GM12874 (cell line): Measurements from ENCODE around the gene GPR39.

ENCODE experiments used
- TF ChIP-seq, protein P1 (sequence below): IDR thresholded peaks from 2 replicates; pipeline ENCODE4 v1.5.1; 2011; ENCODE audit warnings: low read depth, mild to moderate bottlenecking, control low read depth, low read length, moderate library complexity; ENCODE audit not compliant: insufficient read depth

GPR39 gene

DNA sequence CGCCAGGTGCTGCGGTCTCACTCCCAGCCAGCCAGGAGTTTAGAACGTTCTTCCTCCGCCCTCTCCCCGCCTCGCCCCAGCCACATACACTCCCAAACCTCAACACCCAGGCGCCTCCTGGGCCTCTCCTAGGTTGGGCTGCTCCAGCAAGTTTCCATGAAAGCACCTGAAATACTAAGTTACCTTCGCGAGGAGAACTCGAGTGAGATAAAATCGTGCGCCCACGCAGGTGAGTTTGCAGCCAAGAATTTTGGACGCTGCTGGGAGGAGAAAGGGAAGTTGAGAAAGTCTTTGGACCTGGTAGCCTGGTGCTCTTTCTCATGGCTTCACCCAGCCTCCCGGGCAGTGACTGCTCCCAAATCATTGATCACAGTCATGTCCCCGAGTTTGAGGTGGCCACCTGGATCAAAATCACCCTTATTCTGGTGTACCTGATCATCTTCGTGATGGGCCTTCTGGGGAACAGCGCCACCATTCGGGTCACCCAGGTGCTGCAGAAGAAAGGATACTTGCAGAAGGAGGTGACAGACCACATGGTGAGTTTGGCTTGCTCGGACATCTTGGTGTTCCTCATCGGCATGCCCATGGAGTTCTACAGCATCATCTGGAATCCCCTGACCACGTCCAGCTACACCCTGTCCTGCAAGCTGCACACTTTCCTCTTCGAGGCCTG, at the start of gene GPR39:
TSS of gene GPR39 (plus strand) at position 83 of the 673 bp plus-strand sequence.
- TF ChIP-seq, protein P1, sequence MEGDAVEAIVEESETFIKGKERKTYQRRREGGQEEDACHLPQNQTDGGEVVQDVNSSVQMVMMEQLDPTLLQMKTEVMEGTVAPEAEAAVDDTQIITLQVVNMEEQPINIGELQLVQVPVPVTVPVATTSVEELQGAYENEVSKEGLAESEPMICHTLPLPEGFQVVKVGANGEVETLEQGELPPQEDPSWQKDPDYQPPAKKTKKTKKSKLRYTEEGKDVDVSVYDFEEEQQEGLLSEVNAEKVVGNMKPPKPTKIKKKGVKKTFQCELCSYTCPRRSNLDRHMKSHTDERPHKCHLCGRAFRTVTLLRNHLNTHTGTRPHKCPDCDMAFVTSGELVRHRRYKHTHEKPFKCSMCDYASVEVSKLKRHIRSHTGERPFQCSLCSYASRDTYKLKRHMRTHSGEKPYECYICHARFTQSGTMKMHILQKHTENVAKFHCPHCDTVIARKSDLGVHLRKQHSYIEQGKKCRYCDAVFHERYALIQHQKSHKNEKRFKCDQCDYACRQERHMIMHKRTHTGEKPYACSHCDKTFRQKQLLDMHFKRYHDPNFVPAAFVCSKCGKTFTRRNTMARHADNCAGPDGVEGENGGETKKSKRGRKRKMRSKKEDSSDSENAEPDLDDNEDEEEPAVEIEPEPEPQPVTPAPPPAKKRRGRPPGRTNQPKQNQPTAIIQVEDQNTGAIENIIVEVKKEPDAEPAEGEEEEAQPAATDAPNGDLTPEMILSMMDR = no peak

DNA sequence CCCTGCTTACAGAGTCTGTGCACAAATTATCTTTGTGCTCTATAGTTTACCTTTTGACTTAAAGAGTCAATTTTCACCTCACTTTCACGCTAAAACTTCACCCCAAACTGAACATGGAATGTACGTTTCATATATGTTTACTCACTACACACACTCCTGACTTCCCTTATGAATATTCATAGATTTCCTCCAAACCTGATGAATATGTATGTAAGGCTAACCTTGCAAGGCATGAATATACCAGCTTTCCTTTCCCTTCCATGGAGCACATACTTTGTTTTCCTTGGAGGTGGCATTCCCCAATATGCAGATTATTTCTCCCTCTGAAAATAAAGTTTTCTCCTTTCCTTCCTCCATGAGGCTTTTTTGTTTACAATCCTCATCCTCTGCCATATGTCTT, 48.4 kb upstream of the GPR39 start:
- TF ChIP-seq, protein P1 = no peak

DNA sequence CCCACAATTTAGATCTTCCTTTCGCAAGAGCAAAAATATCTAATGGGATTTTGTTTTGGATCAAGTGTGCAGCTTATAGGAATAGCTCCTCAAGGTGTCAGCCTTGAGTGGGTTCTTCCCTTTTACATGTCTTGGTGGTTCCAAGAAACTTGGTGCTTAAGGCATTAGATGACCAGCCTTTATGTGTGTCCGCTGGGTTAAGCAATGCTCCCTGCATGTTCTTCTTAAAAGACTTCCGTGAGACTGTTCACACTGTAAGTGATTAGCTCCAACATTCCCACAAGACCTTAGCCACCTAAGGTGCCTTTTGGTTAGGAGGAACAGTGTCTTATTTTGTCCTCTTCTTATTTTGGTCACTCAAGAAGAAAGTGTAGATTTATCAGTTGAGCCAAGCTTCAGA, 44.3 kb upstream of the GPR39 start:
- TF ChIP-seq, protein P1 = no peak

DNA sequence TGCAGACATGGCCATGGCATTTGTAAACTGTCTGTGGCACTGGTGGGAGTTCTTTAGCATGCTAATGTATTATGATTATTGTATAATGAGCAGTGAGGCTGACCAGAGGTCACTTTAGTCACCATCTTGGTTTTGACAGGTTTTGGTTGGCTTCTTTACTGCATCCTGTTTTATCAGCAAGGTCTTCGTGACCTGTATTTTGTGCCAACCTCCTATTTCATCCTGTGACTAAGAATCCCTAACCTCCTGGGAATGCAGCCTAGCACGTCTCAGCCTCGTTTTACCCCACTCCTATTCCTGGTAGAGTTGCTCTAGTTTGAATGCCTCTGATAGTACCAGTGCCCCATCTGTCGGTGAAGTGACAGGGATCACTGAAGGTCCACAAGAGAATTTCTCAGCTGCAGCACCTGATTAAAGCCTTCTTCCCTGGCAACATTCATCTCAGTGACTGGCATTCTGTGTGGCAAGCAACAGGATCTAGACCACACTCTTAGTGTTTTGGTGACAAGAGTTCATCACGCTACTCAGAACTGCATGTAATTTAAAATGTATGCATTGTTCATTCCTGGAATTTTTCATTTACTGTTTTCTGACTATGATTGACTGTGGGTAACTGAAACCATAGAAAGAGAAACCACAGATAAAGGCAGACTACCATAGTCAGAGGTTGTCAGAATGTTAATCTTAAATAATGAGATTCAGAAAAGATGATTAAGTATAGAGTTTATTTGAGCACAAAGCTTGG, 43.0 kb upstream of the GPR39 start:
- TF ChIP-seq, protein P1 = no peak

DNA sequence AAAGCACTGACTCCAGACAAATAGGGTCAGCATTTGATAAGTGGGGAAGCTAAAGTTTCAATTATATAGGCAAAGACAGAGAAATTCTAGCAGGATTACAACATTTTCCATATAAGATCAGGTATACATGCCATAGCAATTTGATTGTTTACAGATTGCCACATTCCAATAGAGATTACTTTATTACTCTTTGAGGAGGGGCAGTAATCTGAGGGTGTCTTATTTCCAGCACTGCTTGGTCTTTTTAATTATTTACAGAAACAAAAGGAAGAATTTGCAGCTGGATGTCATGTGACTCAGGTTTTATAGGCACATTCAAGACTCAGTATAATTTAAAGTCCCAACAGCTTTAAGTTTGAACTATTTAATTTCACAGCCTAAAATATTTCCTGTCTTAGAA, 42.5 kb upstream of the GPR39 start:
- TF ChIP-seq, protein P1 = no peak

DNA sequence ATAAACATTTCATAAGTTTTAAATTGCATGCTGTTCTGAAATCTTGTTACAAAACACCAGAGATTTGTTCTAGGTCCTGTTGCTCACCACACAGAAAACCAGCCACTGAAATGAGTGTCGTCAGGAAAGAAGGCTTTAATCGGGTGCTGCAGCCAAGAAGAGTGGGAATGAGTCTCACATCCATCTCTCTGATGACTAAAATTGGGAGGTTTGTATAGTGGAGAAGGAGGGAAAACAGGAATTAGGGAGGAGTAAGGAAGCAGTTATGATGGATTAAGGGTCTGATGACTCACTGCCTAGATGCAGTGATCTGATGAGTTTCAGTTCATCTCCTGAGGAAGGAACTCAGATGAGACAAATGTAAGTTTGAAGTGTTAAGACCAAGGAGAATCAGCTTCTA, 42.1 kb upstream of the GPR39 start:
- TF ChIP-seq, protein P1 = no peak

DNA sequence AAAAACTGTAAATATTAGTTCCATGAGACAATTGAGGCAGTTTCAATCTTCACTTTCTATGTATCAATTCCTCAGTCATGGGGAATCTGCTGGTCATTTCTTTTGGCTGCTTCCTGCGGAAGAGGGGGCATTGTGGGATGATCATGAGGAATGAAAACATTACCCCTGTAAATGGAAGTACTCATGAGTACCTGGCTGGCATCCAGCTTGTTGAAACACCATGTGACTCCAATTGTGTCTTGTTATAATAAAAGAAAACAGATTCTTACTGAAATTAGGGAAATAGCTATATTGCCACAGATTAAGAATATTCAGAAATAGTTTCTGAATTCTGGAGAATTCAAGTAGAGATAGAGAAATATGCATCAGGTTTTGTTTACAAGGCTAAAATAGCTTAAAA, 41.6 kb upstream of the GPR39 start:
- TF ChIP-seq, protein P1 = no peak
